ENCODE data around the gene LPP. TPM values are rescaled to one million over a fixed set of nuclear protein-coding genes. Genes with fewer than 3 reads are reported as not detected.

The LPP gene
- total RNA-seq, 4 donors from 2014 or later: 1,872 to 3,079 (median 2,300) TPM

DNA sequence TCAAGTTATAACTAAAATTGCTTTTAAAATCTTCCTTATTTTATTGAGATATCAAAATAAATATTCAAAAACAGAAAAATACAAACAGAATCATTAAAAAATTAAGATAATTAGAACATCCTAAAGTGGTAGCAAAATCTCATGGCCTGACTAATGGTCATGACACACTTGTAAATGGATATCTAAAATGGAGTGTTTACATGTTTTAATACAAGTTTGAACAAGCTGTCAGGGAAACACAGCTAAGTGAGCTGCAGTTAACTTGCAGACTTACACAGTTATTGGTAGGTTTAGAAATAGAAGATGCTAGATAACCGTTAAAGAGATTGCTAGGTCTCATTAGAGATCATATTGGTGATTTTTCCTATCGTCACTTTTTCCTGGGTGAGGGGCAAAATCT is 242.3 kb downstream of the LPP start:
- Histone ChIP-seq H3K4me1 (peaks cover 33 to 100% (median 98%) of the 10 kb centered on the region in 4 donors), H3K27me3 (no peaks in the 10 kb centered on the region), H3K4me3 (no peak overlapping the region), H3K27ac (replicated peaks in 1 of 4) (peak overlapping the region in 2 of 4 donors; percentile 17 to 62), H3K9me3 (no peaks in the 10 kb centered on the region), H3K36me3 (no peaks in the 10 kb centered on the region)
- DNase-seq (ENCODE audit: extremely low spot score): no peak
- intact Hi-C loops (cut with DNase I): no loop called here
- 58% methylated on average over 2 of the region's 2 CpGs for WGBS
- no peak for TF ChIP-seq EP300 (IDR thresholded peaks at IDR 0.05)
- TF ChIP-seq POLR2AphosphoS5 (IDR thresholded peaks at IDR 0.05): no peak
- TF ChIP-seq POLR2A (IDR thresholded peaks at IDR 0.05; ENCODE audit: low read depth): no peak
- TF ChIP-seq, protein P1, sequence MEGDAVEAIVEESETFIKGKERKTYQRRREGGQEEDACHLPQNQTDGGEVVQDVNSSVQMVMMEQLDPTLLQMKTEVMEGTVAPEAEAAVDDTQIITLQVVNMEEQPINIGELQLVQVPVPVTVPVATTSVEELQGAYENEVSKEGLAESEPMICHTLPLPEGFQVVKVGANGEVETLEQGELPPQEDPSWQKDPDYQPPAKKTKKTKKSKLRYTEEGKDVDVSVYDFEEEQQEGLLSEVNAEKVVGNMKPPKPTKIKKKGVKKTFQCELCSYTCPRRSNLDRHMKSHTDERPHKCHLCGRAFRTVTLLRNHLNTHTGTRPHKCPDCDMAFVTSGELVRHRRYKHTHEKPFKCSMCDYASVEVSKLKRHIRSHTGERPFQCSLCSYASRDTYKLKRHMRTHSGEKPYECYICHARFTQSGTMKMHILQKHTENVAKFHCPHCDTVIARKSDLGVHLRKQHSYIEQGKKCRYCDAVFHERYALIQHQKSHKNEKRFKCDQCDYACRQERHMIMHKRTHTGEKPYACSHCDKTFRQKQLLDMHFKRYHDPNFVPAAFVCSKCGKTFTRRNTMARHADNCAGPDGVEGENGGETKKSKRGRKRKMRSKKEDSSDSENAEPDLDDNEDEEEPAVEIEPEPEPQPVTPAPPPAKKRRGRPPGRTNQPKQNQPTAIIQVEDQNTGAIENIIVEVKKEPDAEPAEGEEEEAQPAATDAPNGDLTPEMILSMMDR (IDR thresholded peaks at IDR 0.05): no peak

DNA sequence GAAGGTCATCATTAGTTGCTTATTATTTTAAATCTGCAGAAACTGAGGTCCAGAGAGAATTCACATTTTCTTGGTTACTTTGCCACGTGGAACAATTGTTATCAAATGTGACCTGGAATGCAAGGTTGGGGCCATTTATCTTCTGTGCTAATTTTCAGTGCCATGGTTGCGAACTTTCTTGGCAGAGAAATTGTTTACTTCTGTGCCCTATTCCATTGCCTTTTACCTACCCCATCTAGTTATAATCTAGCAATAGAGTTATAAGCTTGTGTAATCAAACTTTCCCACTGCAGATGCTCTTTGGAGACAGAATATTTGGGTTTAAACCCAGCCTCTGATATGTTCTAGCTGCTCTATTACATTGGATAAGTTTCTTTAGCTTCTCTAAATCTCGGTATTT is 242.9 kb downstream of the LPP start:
- WGBS: 32% methylated on average over 3 of the region's 3 CpGs
- TF ChIP-seq, protein P1 (IDR thresholded peaks at IDR 0.05): no peak
- H3K4me3 ChIP-seq: peak overlapping the region; percentile 6 to 18 (median 12)
- peaks cover 32 to 100% (median 98%) of the 10 kb centered on the region in 4 donors for H3K4me1 ChIP-seq
- H3K9me3 ChIP-seq: no peaks in the 10 kb centered on the region
- peak overlapping the region in 3 of 4 donors; percentile 56 to 62 (median 56) for H3K27ac ChIP-seq (replicated peaks in 1 of 4)
- intact Hi-C loops (cut with DNase I): no loop called here
- H3K36me3 ChIP-seq: no peaks in the 10 kb centered on the region
- no peak for DNase-seq (ENCODE audit: extremely low spot score)
- no peaks in the 10 kb centered on the region for H3K27me3 ChIP-seq

DNA sequence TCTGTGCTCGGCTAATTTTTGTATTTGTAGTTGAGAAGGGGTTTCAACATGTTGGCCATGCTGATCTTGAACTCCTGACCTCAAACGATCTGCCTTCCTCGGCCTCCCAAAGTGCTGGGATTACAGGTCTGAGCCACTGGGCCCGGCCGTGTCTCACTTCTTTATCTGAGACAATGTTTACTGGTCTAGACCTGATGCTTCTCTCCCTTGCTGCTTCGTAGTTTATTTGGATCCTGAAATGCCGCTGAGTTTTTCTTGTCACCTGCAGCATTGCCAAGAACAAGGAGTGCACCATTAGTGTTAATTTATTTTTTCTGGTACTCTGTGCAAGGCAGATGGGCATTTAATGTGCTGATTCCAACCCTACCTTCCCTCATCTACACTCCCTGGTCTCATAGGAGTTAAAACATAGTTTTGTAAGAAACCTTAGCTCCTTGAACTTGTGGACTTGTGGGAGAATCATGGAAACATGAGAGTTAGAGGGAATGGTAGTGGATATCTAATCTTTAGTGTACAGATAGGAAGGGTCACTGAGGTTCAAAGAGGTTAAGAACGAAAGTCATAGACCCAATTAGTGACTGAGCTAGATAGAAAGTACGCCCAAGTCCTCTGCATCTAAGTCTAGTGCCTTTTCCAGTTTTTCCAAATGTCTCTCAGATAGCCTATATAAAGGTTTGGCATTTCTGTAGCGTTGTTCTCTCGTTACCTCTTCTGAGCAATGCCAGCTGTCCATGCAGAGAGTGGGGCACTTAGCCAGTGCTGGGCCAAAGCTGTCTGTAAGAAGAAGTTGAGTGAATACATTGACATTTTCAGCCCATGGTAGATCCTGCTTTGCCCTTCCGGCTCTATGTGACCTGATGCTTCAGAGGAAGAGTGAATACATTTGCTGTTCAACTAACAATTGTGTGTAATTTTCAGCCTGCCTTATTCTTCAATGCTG is 244.1 kb downstream of the LPP start:
- H3K4me1 ChIP-seq: peaks cover 32 to 98% (median 95%) of the 10 kb centered on the region in 4 donors
- 53% methylated on average over 12 of the region's 12 CpGs for WGBS

DNA sequence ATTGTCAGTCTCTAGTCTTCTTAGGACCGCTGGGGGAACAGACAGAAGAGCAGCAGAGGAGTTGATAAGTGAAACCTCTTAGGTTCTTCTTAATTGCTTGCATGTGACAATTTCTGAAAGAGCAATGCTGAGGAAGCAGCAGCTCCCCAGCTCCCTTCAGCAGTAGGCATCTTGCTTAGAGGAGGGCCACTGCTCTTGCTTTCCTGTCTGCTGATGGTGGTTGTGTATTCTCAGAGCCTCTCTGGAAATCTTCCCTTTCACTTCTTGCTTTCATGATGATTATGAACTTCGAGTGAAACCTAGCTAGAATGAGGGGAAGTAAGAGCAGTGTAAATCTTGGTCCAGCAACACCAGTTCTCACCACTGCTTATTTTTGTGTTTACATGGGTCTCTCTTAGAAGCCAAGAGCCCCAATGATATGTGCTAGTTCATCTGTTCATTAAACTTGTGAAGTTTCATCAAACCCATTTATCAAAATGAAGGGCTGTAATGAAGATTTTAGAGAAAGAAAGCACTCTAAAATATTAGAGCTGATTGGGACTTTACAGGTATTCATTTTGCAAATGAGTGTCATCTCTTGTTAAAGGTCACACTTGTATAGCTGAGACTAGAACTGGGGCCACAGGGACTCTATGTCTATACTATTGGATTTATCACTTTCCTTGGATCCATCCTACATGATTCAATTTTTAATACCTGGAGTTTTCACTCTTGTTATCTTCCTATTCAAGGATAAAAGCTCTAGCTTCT is 246.7 kb downstream of the LPP start:
- Histone ChIP-seq H3K36me3 (peaks cover 0 to 8% (median 0%) of the 10 kb centered on the region in 4 donors), H3K4me1 (peaks cover 32 to 97% (median 91%) of the 10 kb centered on the region in 4 donors), H3K4me3 (no peak overlapping the region), H3K27ac (replicated peaks in 1 of 4) (peak overlapping the region in 3 of 4 donors; percentile 13 to 31 (median 14)), H3K9me3 (no peaks in the 10 kb centered on the region), H3K27me3 (no peaks in the 10 kb centered on the region)
- WGBS: 51% methylated on average over 2 of the region's 2 CpGs
- TF ChIP-seq EP300 (IDR thresholded peaks at IDR 0.05) (no peak), POLR2AphosphoS5 (IDR thresholded peaks at IDR 0.05) (peak in 1 of 2 donors; percentile 33), POLR2A (IDR thresholded peaks at IDR 0.05; ENCODE audit: low read depth) (no peak)
- TF ChIP-seq, protein P1 (IDR thresholded peaks at IDR 0.05): no peak
- intact Hi-C loops (cut with DNase I): no loop called here
- no peak for DNase-seq (ENCODE audit: extremely low spot score)

More for the DNA sequence above, 244.1 kb downstream of the LPP start:
- intact Hi-C loops (cut with DNase I): no loop called here
- DNase-seq (ENCODE audit: extremely low spot score): no peak
- TF ChIP-seq POLR2A (IDR thresholded peaks at IDR 0.05; ENCODE audit: low read depth) (no peak), POLR2AphosphoS5 (IDR thresholded peaks at IDR 0.05) (no peak), EP300 (IDR thresholded peaks at IDR 0.05) (no peak)
- TF ChIP-seq, protein P1 (IDR thresholded peaks at IDR 0.05): no peak
- Histone ChIP-seq H3K9me3 (no peaks in the 10 kb centered on the region), H3K4me3 (peak overlapping the region; percentile 6 to 18 (median 12)), H3K36me3 (no peaks in the 10 kb centered on the region), H3K27ac (replicated peaks in 1 of 4) (peak overlapping the region; percentile 20 to 62 (median 56)), H3K27me3 (no peaks in the 10 kb centered on the region)
